Keratinocyte (primary cell): ENCODE results near the gene SIPA1L3. TPM values are rescaled to one million over a fixed set of nuclear protein-coding genes. Genes with fewer than 3 reads are reported as not detected.

Experiments
- DNase-seq: peaks from one replicate; pipeline ENCODE4 v3.0.0-alpha.2; 2011; ENCODE audit warnings: low read depth, missing footprints, low spot score
- FAIRE-seq: peaks from 2 replicates; lab custom pipeline; 2011; peaks lifted over from hg19 to GRCh38; lab: Jason Lieb, UNC
- H2AFZ ChIP-seq: 2 replicates; pipeline ENCODE4 v1.6.0; 2012; ENCODE audit warnings: low read length, control low read depth, inconsistent platforms; ENCODE audit not compliant: control insufficient read depth
- H3K27ac ChIP-seq: 2 replicates; pipeline ENCODE4 v1.5.1; 2011; ENCODE audit warnings: low read length; ENCODE audit not compliant: control insufficient read depth, insufficient read depth
- H3K27me3 ChIP-seq: 3 replicates; pipeline ENCODE4 v1.6.0; 2011; ENCODE audit warnings: low read length; ENCODE audit not compliant: control insufficient read depth, insufficient read depth; ENCODE audit errors: extremely low read depth
- H3K36me3 ChIP-seq, 2 experiments: 2 replicates in 1 of 2; 3 replicates in 1 of 2; pipeline ENCODE4 v1.5.1; 2011; ENCODE audit warnings: low read length in 2 of 2, mild to moderate bottlenecking in 1 of 2; ENCODE audit not compliant: control insufficient read depth in 2 of 2, insufficient read depth in 2 of 2; ENCODE audit errors: extremely low read depth in 1 of 2
- H3K4me1 ChIP-seq: 3 replicates; pipeline ENCODE4 v1.5.1; 2011; ENCODE audit warnings: low read length; ENCODE audit not compliant: control insufficient read depth, insufficient read depth; ENCODE audit errors: extremely low read depth
- H3K4me2 ChIP-seq: 3 replicates; pipeline ENCODE4 v1.6.0; 2011; ENCODE audit warnings: low read depth, low read length; ENCODE audit not compliant: control insufficient read depth, insufficient read depth; ENCODE audit errors: extremely low read depth
- H3K4me3 ChIP-seq, 3 experiments: fragments of 200-600 bp in 1 of 3; sonication (generic) in 1 of 3; 2 replicates in 2 of 3; 3 replicates in 1 of 3; pipeline ENCODE4 v1.5.1; 2011 to 2016; ENCODE audit warnings: low read length in 3 of 3, mild to moderate bottlenecking in 3 of 3, control low read depth in 2 of 3, inconsistent platforms in 1 of 3, low read depth in 1 of 3, mixed read lengths in 1 of 3, mixed run types in 1 of 3, moderate library complexity in 1 of 3; ENCODE audit not compliant: control insufficient read depth in 2 of 3, insufficient read depth in 2 of 3; ENCODE audit errors: extremely low read depth in 1 of 3
- H3K79me2 ChIP-seq: 2 replicates; pipeline ENCODE4 v1.6.0; 2012; ENCODE audit warnings: low read length; ENCODE audit not compliant: control insufficient read depth, insufficient read depth
- H3K9ac ChIP-seq: 3 replicates; pipeline ENCODE4 v1.6.0; 2011; ENCODE audit warnings: low read length; ENCODE audit not compliant: control insufficient read depth, insufficient read depth; ENCODE audit errors: extremely low read depth
- H3K9me1 ChIP-seq: 3 replicates; pipeline ENCODE4 v1.6.0; 2011; ENCODE audit warnings: low read length; ENCODE audit not compliant: control insufficient read depth, insufficient read depth; ENCODE audit errors: extremely low read depth
- H3K9me3 ChIP-seq: 2 replicates; pipeline ENCODE4 v1.5.1; 2012; ENCODE audit warnings: low read depth, low read length; ENCODE audit not compliant: control insufficient read depth
- H4K20me1 ChIP-seq: 3 replicates; pipeline ENCODE4 v1.6.0; 2011; ENCODE audit warnings: low read length; ENCODE audit not compliant: control insufficient read depth, insufficient read depth; ENCODE audit errors: extremely low read depth
- CTCF ChIP-seq, 3 experiments: IDR thresholded peaks in 1 of 3; conservative IDR thresholded peaks in 1 of 3; optimal IDR thresholded peaks in 1 of 3; 2 replicates in 2 of 3; 3 replicates in 1 of 3; pipeline versions ENCODE3 to v1.5.1; 2011; ENCODE audit warnings: low read length in 3 of 3, mild to moderate bottlenecking in 3 of 3, moderate library complexity in 2 of 3, control low read depth in 1 of 3, inconsistent platforms in 1 of 3; ENCODE audit not compliant: insufficient read depth in 2 of 3; ENCODE audit errors: extremely low read depth in 1 of 3
- EZH2 ChIP-seq: IDR thresholded peaks from one replicate; pipeline ENCODE4 v1.6.1; 2012; ENCODE audit warnings: inconsistent platforms, mild to moderate bottlenecking, low read length, moderate library complexity
- dilution Hi-C: fragments of 300-500 bp; cut with MboI; formaldehyde crosslinking; loops from one replicate; pipeline ENCODE4 v1.7.0; 2020; ENCODE audit warnings: low sequenced_read_pairs; ENCODE audit not compliant: extremely low pct_ligation_motif_present
- polyA plus RNA-seq, 5 experiments: library from polyadenylated mRNA; depleted of rRNA in 3 of 5; stranded (reverse) in 3 of 5; stranded (forward) in 1 of 5; unstranded in 1 of 5; fragments of >200 nt; gene quantifications; 1 replicate in 1 of 5; 2 replicates in 3 of 5; 3 replicates in 1 of 5; pipeline versions ENCODE4 v1.2.1 to v1.2.3, GENCODE V29; 2011 to 2012; ENCODE audit warnings: missing spikeins in 2 of 5, low read depth in 1 of 5, low replicate concordance in 1 of 5

SIPA1L3 gene
- polyA plus RNA-seq, 1 donor (not counting 4 experiments of a cell fraction or from before 2014, with no cell fraction given) = 8.0 TPM

GRCh38 chr19:38193445-38193844 is 286.4 kb downstream of the SIPA1L3 start:
- Histone ChIP-seq H3K27me3 (no peaks in the 10 kb centered on the region), H3K4me3 (no peak overlapping the region), H4K20me1 (no peaks in the 10 kb centered on the region), H3K4me2 (no peak overlapping the region), H3K79me2 (no peaks in the 10 kb centered on the region), H3K9ac (no peak overlapping the region), H3K9me1 (no peaks in the 10 kb centered on the region), H3K27ac (peak overlapping the region; percentile 43), H3K36me3 (peaks cover 19 to 36% of the 10 kb centered on the region in 2 experiments), H3K4me1 (peaks cover 12% of the 10 kb centered on the region), H2AFZ (no peak overlapping the region), H3K9me3 (no peaks in the 10 kb centered on the region)
- no peak for TF ChIP-seq EZH2
- no peak for TF ChIP-seq CTCF (optimal IDR thresholded peaks at IDR 0.05 in 1 of 3, IDR thresholded peaks at IDR 0.05 in 1 of 3, conservative IDR thresholded peaks at IDR 0.05 in 1 of 3; ENCODE audit: extremely low read depth in 1 of 3, insufficient read depth in 2 of 3, low read length in 3 of 3)
- dilution Hi-C loops = no loop called here
- no peak for DNase-seq
- FAIRE-seq = no peak

GRCh38 chr19:38194061-38194701 is 287.2 kb downstream of the SIPA1L3 start:
- H4K20me1 ChIP-seq = no peaks in the 10 kb centered on the region
- H3K9me3 ChIP-seq = no peaks in the 10 kb centered on the region
- peaks cover 18 to 36% of the 10 kb centered on the region in 2 experiments for H3K36me3 ChIP-seq
- no peaks in the 10 kb centered on the region for H3K27me3 ChIP-seq
- peak overlapping the region; percentile 5 for H3K9ac ChIP-seq
- no peaks in the 10 kb centered on the region for H3K9me1 ChIP-seq
- H3K79me2 ChIP-seq = no peaks in the 10 kb centered on the region
- DNase-seq (no peak), FAIRE-seq (no peak)
- H3K4me3 ChIP-seq = no peak overlapping the region
- no peak overlapping the region for H2AFZ ChIP-seq
- H3K27ac ChIP-seq = peak overlapping the region; percentile 43
- TF ChIP-seq EZH2 = no peak
- TF ChIP-seq CTCF (optimal IDR thresholded peaks at IDR 0.05 in 1 of 3, IDR thresholded peaks at IDR 0.05 in 1 of 3, conservative IDR thresholded peaks at IDR 0.05 in 1 of 3; ENCODE audit: extremely low read depth in 1 of 3, insufficient read depth in 2 of 3, low read length in 3 of 3) = no peak
- dilution Hi-C loops = no loop called here
- peaks cover 12% of the 10 kb centered on the region for H3K4me1 ChIP-seq
- H3K4me2 ChIP-seq = no peak overlapping the region
